Measurements from ENCODE around the gene LAMTOR5.
"Not testable (repeated sequence)": the region's sequence is repeated elsewhere in the genome, so short reads cannot be mapped to it uniquely, and the experiment has no call there.

The LAMTOR5 gene

DNA sequence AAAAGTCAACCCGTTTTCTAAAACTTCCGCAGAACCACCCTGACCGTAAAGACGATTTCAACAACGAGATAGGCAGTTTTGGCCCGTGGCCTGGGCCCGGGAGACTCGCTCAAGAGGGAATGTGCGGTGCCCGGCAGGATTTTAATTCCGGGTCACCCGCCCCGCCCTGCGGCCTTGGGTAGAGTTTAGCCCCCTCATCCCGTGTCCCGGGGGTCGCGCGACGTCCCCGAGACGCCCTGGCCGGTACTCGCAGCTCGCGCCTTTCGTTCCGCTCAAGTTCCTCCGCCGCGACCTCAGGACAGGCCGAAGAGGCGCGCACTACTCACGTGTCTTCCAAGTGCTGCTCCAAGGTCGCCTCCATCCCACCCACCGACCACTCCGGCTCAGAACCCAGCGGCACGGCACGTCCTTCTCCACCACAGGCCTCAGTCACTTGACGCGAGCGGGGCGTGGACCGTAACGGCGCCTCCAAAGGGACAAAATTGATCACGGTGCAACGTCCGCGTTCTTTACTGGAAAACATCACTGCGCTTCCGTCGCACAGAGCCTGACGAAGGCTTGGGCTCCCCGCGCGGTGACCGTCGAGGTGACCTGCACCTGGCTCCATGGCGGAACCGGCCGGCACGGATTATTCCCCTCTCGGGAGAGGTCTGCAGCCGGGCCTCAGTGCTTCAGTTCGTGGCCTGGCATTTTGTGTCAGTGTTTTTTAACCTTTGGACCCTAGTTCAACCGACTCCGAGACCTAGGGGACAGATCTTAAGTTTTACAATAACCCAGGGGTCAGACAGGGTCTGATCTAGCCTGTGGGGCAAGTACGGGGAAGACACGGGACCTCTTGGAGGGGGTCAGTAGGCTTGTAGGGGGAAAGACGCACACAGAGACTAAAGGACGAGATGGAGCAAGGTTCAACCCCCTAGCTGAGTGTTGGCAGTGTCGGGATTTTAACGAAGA, at the start of gene LAMTOR5:
TSS of gene LAMTOR5 (minus strand) at position 435 of the 951 bp plus-strand sequence. CDS start at position 361, 74 bp downstream.
- peak; percentile 82 to 88 for DNase-seq (ENCODE audit: extremely low read depth in 1 of 2, low read depth in 1 of 2)

DNA sequence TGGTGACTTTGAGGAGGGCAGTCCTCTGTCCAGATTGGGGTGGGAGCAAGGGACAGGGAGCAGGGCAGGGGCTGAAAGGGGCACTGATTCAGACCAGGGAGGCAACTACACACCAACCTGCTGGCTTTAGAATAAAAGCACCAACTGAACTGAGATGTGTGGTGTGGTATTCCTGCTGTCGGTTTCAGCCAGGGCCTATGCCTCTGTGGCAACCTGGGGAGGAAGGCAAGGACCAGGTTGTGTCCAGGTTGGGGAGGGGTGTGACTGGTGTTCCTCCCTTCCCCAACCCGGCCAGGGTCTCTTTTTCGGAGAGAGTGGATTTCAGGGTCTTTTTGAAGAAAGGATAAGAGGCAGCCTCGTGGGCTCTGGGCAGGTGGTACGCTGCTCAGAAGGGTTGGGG, 49.7 kb upstream of the LAMTOR5 start:
- no peak for DNase-seq (ENCODE audit: extremely low read depth in 1 of 2, low read depth in 1 of 2)

DNA sequence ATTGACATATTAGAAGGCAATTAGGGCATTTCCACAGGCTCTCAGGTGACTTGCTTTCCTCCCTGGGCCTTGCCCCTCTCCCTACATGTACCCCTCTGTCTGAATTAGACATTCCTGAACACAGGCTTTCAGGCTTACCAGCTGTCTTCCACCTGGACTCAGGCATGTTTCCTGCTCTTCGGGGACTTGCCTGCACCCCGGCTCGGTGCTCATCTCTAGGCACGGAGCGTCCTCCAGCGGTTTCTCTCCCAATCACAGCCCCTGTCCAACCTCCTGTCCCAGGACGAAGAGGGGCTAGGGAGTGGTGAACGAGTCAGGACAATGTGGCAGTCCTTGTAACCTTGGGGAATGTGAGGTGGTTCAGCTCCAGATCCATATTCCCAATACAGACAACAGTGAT, 47.7 kb upstream of the LAMTOR5 start:
- no peak for DNase-seq (ENCODE audit: extremely low read depth in 1 of 2, low read depth in 1 of 2)

GRCh38 chr1:110454328-110454727, 46.8 kb upstream of the LAMTOR5 start:
- no peak for DNase-seq (ENCODE audit: extremely low read depth in 1 of 2, low read depth in 1 of 2)

GRCh38 chr1:110453829-110454228, 46.3 kb upstream of the LAMTOR5 start:
- no peak for DNase-seq (ENCODE audit: extremely low read depth in 1 of 2, low read depth in 1 of 2)

DNA sequence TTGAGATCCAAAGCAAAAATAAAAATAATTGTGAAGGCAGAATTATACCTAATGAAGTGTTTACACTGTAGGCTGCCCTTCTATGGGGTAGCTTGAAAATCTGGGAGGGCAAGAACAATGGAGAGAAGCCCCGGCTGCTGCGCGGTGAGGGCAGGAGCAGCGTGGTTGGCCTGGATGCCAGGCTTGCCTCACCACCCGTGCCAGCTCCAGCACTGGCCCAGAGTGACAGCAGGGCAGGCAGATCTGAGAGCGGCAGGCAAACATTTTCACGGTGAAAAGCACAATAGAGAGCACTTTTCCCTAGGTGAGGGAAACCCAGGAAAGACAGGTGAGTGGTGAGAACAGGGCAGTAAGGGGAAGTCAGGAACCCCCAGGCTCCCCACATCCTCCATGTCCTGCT, 44.8 kb upstream of the LAMTOR5 start:
- DNase-seq (ENCODE audit: extremely low read depth in 1 of 2, low read depth in 1 of 2) = no peak

DNA sequence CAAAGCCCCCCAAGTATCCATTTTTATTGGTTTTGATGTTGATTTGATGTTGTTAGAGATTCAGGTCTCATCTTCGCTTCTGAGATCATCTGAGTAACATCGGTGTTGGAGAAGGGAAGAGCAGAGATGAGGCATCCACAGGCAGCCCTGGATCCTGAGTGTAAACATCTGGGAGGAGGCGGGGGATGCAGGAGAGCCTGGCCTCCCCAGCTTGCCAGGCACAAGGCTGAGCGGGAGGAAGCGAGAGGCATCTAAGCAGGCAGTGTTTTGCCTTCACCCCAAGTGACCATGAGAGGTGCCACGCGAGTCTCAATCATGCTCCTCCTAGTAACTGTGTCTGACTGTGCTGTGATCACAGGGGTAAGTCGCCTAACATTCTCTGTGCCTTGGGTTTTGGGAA, 43.4 kb upstream of the LAMTOR5 start, which contains the start of gene PROK1:
TSS of gene PROK1 (plus strand) at position 221 of the 400 bp plus-strand sequence. CDS start at position 289, 68 bp downstream.
- no peak for DNase-seq (ENCODE audit: extremely low read depth in 1 of 2, low read depth in 1 of 2)

- no peak for DNase-seq (ENCODE audit: extremely low read depth in 1 of 2, low read depth in 1 of 2)
These were observed 42.5 kb upstream of the LAMTOR5 start for GRCh38 chr1:110449661-110450651.

- DNase-seq (ENCODE audit: extremely low read depth in 1 of 2, low read depth in 1 of 2) = no peak
These were observed 37.1 kb upstream of the LAMTOR5 start for GRCh38 chr1:110444561-110444960.

- no peak for DNase-seq (ENCODE audit: extremely low read depth in 1 of 2, low read depth in 1 of 2)
These were observed 36.0 kb upstream of the LAMTOR5 start for GRCh38 chr1:110443451-110443850.

- no peak for DNase-seq (ENCODE audit: extremely low read depth in 1 of 2, low read depth in 1 of 2)
These were observed 34.4 kb upstream of the LAMTOR5 start for GRCh38 chr1:110441888-110442287.

- DNase-seq (ENCODE audit: extremely low read depth in 1 of 2, low read depth in 1 of 2) = no peak
These were observed 33.4 kb upstream of the LAMTOR5 start for GRCh38 chr1:110440877-110441276.

GRCh38 chr1:110439873-110440272, 32.4 kb upstream of the LAMTOR5 start:
- DNase-seq (ENCODE audit: extremely low read depth in 1 of 2, low read depth in 1 of 2) = not testable (repeated sequence)

DNA sequence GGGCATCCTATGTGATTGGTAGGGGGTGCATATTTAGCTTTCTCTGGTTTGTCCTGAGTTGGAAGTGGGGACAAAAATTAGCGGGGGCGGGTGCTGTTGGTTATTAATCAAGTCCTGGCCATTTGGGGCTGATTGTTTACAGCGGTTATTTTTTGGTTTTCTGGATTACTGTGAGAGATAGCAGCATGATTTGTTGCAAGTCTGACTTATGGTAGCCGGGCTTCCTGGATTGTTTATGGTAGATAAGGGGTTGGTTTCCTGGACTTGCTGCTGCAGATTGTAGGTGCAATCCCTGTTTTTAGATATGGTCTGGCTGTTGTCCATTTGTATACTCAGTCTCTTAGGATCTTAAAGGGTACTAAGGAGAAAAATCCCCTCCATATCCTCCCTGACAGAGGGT, 31.4 kb upstream of the LAMTOR5 start:
- DNase-seq (ENCODE audit: extremely low read depth in 1 of 2, low read depth in 1 of 2) = no peak

DNA sequence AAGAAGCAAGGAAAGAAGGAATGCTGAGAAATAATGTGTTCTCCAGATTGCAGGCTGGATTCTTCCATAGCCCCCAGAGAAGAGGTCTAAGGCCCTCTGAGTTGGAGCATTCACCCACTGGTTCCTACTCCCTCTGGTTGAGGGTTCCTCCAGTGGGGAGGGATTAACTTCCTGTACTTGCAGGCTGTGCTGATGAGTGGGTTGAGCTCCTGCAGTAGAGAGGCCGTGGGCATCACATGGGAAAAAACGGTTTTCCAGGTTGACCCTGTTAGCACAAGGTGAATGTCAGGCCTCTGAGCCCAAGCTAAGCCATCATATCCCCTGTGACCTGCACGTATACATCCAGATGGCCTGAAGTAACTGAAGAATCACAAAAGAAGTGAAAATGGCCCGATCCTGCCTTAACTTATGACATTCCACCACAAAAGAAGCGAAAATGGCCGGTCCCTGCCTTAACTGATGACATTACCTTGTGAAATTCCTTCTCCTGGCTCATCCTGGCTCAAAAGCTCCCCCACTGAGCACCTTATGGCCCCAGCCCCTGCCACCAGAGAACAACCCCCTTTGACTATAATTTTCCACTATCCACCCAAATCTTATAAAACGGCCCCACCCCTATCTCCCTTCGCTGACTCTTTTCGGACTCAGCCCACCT, 30.3 kb upstream of the LAMTOR5 start:
- DNase-seq (ENCODE audit: extremely low read depth in 1 of 2, low read depth in 1 of 2) = not testable (repeated sequence)

DNA sequence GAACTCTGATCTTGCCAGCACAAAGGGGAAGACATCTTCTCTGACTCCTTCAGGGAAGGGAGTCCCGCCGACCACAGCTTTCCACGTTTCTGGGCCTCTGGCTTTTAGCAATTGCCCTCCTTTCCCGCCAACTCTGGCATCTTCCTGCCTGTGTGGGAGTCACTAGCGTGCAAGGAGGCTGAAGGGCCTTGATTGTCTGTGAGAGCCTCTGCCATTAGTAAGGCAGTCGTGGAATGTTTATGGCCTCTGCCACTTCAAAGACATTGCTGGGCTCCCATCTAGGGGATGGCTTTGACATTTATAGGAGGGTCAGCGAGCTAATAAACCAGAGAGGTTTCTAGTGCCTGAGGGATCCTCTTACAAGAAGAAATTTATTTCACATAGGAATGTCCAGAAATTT, 29.1 kb upstream of the LAMTOR5 start:
- no peak for DNase-seq (ENCODE audit: extremely low read depth in 1 of 2, low read depth in 1 of 2)

DNA sequence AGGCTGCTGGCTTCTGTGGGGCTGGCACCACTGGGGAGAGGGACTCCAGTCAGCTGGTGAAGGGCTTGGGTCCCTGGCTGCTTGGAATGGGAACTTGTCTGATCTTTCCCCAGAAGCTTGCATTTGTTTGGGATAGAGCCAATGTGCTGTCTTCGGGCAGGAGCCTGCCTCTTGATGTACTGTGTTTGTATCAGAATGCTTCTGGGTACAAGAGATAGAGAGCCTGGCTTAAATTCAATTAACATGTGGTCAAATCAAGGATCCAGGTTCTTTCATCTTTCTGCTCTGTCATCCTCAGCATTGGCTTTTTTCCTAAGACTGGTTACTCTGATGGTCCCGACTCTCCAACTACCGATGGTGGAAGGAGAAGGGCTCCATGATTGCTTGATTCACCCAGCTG, 27.5 kb upstream of the LAMTOR5 start:
- DNase-seq (ENCODE audit: extremely low read depth in 1 of 2, low read depth in 1 of 2) = no peak

GRCh38 chr1:110433803-110434202, 26.3 kb upstream of the LAMTOR5 start:
- no peak for DNase-seq (ENCODE audit: extremely low read depth in 1 of 2, low read depth in 1 of 2)

- no peak for DNase-seq (ENCODE audit: extremely low read depth in 1 of 2, low read depth in 1 of 2)
These were observed 25.7 kb upstream of the LAMTOR5 start for GRCh38 chr1:110433213-110433612.

GRCh38 chr1:110430901-110431300, 23.4 kb upstream of the LAMTOR5 start:
- DNase-seq (ENCODE audit: extremely low read depth in 1 of 2, low read depth in 1 of 2) = no peak

- no peak for DNase-seq (ENCODE audit: extremely low read depth in 1 of 2, low read depth in 1 of 2)
These were observed 22.9 kb upstream of the LAMTOR5 start for GRCh38 chr1:110430366-110430765.

Measured in stimulated activated CD8-positive, alpha-beta memory T cell treated with anti-CD3 and anti-CD28 coated beads, Interleukin-7, amount 100 ng/mL, for 48 hours (primary cell).